Neural progenitor cell (in vitro differentiated cells): ENCODE data around the gene METTL8. TPM values are rescaled to one million over a fixed set of nuclear protein-coding genes. Genes with fewer than 3 reads are reported as not detected.
"Not testable (repeated sequence)": the region's sequence is repeated elsewhere in the genome, so short reads cannot be mapped to it uniquely, and the experiment has no call there.

Experiments used
- DNase-seq: peaks from one replicate; pipeline ENCODE4 v3.0.0-alpha.2; 2016; ENCODE audit warnings: low spot score
- H2AFZ ChIP-seq: fragments of 200-600 bp; sonication (generic); replicated peaks from 2 replicates; pipeline ENCODE4 v1.6.1; 2016; ENCODE audit warnings: antibody characterized with exemption
- H3F3A ChIP-seq: fragments of 200-600 bp; sonication (generic); 2 replicates; pipeline ENCODE4 v1.6.1; 2016; ENCODE audit warnings: antibody characterized with exemption, low read depth
- H3K27ac ChIP-seq: fragments of 200-600 bp; sonication (generic); 2 replicates; pipeline ENCODE4 v1.5.1; 2016; ENCODE audit warnings: mild to moderate bottlenecking
- H3K27me3 ChIP-seq: fragments of 200-600 bp; sonication (generic); 2 replicates; pipeline ENCODE4 v1.6.1; 2016; ENCODE audit warnings: mild to moderate bottlenecking, moderate library complexity
- H3K36me3 ChIP-seq: fragments of 200-600 bp; sonication (generic); 2 replicates; pipeline ENCODE4 v1.5.1; 2016
- H3K4me1 ChIP-seq: fragments of 200-600 bp; sonication (generic); 2 replicates; pipeline ENCODE4 v1.6.1; 2016; ENCODE audit warnings: mixed run types
- H3K4me2 ChIP-seq: fragments of 200-600 bp; sonication (generic); 2 replicates; pipeline ENCODE4 v1.6.1; 2016
- H3K4me3 ChIP-seq: fragments of 200-600 bp; sonication (generic); 2 replicates; pipeline ENCODE4 v1.5.1; 2016
- H3K79me2 ChIP-seq: fragments of 200-600 bp; sonication (generic); 2 replicates; pipeline ENCODE4 v1.6.1; 2016; ENCODE audit warnings: low read depth
- H3K9ac ChIP-seq: fragments of 200-600 bp; sonication (generic); 2 replicates; pipeline ENCODE4 v1.6.1; 2016
- H3K9me3 ChIP-seq: fragments of 200-600 bp; sonication (generic); 2 replicates; pipeline ENCODE4 v1.5.1; 2016; ENCODE audit warnings: low read depth
- H4K20me1 ChIP-seq: fragments of 200-600 bp; sonication (generic); 2 replicates; pipeline ENCODE4 v1.6.1; 2016; ENCODE audit warnings: low read depth
- H3K27ac Mint-ChIP-seq: 3 replicates; pipeline ENCODE4 v1.8.0; 2021; ENCODE audit warnings: mixed read lengths
- H3K27me3 Mint-ChIP-seq: 2 replicates; pipeline ENCODE4 v1.8.0; 2022; ENCODE audit warnings: low read depth, mild to moderate bottlenecking, inconsistent platforms, moderate library complexity, mixed read lengths; ENCODE audit not compliant: insufficient read depth
- H3K36me3 Mint-ChIP-seq: 3 replicates; pipeline ENCODE4 v1.8.0; 2021; ENCODE audit warnings: mixed read lengths
- H3K4me1 Mint-ChIP-seq: 3 replicates; pipeline ENCODE4 v1.8.0; 2021; ENCODE audit warnings: mixed read lengths
- H3K4me3 Mint-ChIP-seq: 3 replicates; pipeline ENCODE4 v1.8.0; 2021; ENCODE audit warnings: mild to moderate bottlenecking, moderate library complexity, mixed read lengths
- H3K9me3 Mint-ChIP-seq: 3 replicates; pipeline ENCODE4 v1.8.0; 2020; ENCODE audit warnings: mixed read lengths
- CTCF ChIP-seq: fragments of 200-600 bp; sonication (generic); IDR thresholded peaks from 2 replicates; pipeline ENCODE4 v1.5.1; 2017; ENCODE audit warnings: antibody characterized with exemption, mild to moderate bottlenecking
- EZH2 ChIP-seq: fragments of 200-600 bp; sonication (generic); IDR thresholded peaks from 2 replicates; pipeline ENCODE4 v1.6.1; 2017; ENCODE audit warnings: antibody characterized with exemption, mild to moderate bottlenecking, moderate library complexity
- EZH2phosphoT487 ChIP-seq: fragments of 200-600 bp; sonication (generic); IDR thresholded peaks from 2 replicates; pipeline ENCODE4 v1.6.1; 2017; ENCODE audit warnings: antibody characterized with exemption
- total RNA-seq: library from RNA; depleted of rRNA; stranded (reverse); fragments of >200 nt; gene quantifications from 2 replicates; pipeline ENCODE4 v1.2.3, GENCODE V29; 2015; ENCODE audit warnings: low replicate concordance

Gene METTL8
- total RNA-seq, 1 donor from 2014 or later = 29.2 TPM

- Mint-ChIP-seq H3K27ac (no peak overlapping the region), H3K27me3 (peaks cover 6% of the 10 kb centered on the region), H3K36me3 (peaks cover 10% of the 10 kb centered on the region), H3K9me3 (peaks cover 31% of the 10 kb centered on the region), H3K4me1 (peaks cover 1% of the 10 kb centered on the region), H3K4me3 (no peak overlapping the region)
- H3F3A ChIP-seq = no peaks in the 10 kb centered on the region
- no peak overlapping the region for H2AFZ ChIP-seq
- H4K20me1 ChIP-seq = no peaks in the 10 kb centered on the region
- H3K4me3 ChIP-seq = no peak overlapping the region
- H3K4me1 ChIP-seq = no peaks in the 10 kb centered on the region
- TF ChIP-seq EZH2 (no peak), EZH2phosphoT487 (no peak), CTCF (no peak)
- peaks cover 38% of the 10 kb centered on the region for H3K79me2 ChIP-seq
- no peaks in the 10 kb centered on the region for H3K27me3 ChIP-seq
- no peak for DNase-seq
- no peak overlapping the region for H3K27ac ChIP-seq
- H3K4me2 ChIP-seq = no peak overlapping the region
- no peaks in the 10 kb centered on the region for H3K36me3 ChIP-seq
- H3K9ac ChIP-seq = no peak overlapping the region
- H3K9me3 ChIP-seq = no peaks in the 10 kb centered on the region
Measured at GRCh38 chr2:171420728-171421563, 12.8 kb downstream of the METTL8 start.

- H3K27ac ChIP-seq = no peak overlapping the region
- peaks cover 3% of the 10 kb centered on the region for H3K36me3 Mint-ChIP-seq
- H3F3A ChIP-seq = peaks cover 3% of the 10 kb centered on the region
- peaks cover 5% of the 10 kb centered on the region for H3K4me1 Mint-ChIP-seq
- no peak overlapping the region for H3K27ac Mint-ChIP-seq
- no peaks in the 10 kb centered on the region for H3K36me3 ChIP-seq
- H3K9me3 ChIP-seq = no peaks in the 10 kb centered on the region
- peaks cover 33% of the 10 kb centered on the region for H3K79me2 ChIP-seq
- H3K4me2 ChIP-seq = no peak overlapping the region
- no peak overlapping the region for H3K4me3 ChIP-seq
- H3K4me3 Mint-ChIP-seq = no peak overlapping the region
- H3K9me3 Mint-ChIP-seq = peaks cover 17% of the 10 kb centered on the region
- no peaks in the 10 kb centered on the region for H3K4me1 ChIP-seq
- H3K27me3 ChIP-seq = no peaks in the 10 kb centered on the region
- TF ChIP-seq CTCF = no peak
- TF ChIP-seq EZH2phosphoT487 = no peak
- TF ChIP-seq EZH2 = no peak
- no peaks in the 10 kb centered on the region for H4K20me1 ChIP-seq
- no peak overlapping the region for H3K9ac ChIP-seq
- H3K27me3 Mint-ChIP-seq = peaks cover 2% of the 10 kb centered on the region
- H2AFZ ChIP-seq = no peak overlapping the region
- no peak for DNase-seq
Measured at GRCh38 chr2:171419333-171419732, 14.5 kb downstream of the METTL8 start.

GRCh38 chr2:171416009-171416926 lies 17.5 kb downstream of the METTL8 start:
- no peak overlapping the region for H3K9ac ChIP-seq
- H3K36me3 ChIP-seq = no peaks in the 10 kb centered on the region
- no peak overlapping the region for H3K27ac Mint-ChIP-seq
- no peak overlapping the region for H3K27ac ChIP-seq
- peaks cover 2% of the 10 kb centered on the region for H3K27me3 Mint-ChIP-seq
- no peaks in the 10 kb centered on the region for H3K36me3 Mint-ChIP-seq
- H3F3A ChIP-seq = peaks cover 3% of the 10 kb centered on the region
- no peak overlapping the region for H3K4me3 ChIP-seq
- TF ChIP-seq EZH2phosphoT487 = no peak
- peak; percentile 89 for TF ChIP-seq CTCF
- no peak for TF ChIP-seq EZH2
- no peaks in the 10 kb centered on the region for H3K9me3 Mint-ChIP-seq
- peaks cover 28% of the 10 kb centered on the region for H3K79me2 ChIP-seq
- no peaks in the 10 kb centered on the region for H3K4me1 ChIP-seq
- no peaks in the 10 kb centered on the region for H4K20me1 ChIP-seq
- DNase-seq = peak; percentile 88
- H3K9me3 ChIP-seq = no peaks in the 10 kb centered on the region
- no peak overlapping the region for H3K4me2 ChIP-seq
- no peaks in the 10 kb centered on the region for H3K27me3 ChIP-seq
- no peak overlapping the region for H2AFZ ChIP-seq
- peaks cover 5% of the 10 kb centered on the region for H3K4me1 Mint-ChIP-seq
- H3K4me3 Mint-ChIP-seq = no peak overlapping the region

GRCh38 chr2:171414645-171415044 lies 19.1 kb downstream of the METTL8 start:
- not testable (repeated sequence) for H3K4me2 ChIP-seq, H3K9me3 ChIP-seq, H3F3A ChIP-seq, H3K27me3 ChIP-seq, H3K27ac ChIP-seq, H3K4me1 ChIP-seq, H2AFZ ChIP-seq, H3K27ac Mint-ChIP-seq, H4K20me1 ChIP-seq, H3K27me3 Mint-ChIP-seq, H3K36me3 ChIP-seq, DNase-seq, H3K9me3 Mint-ChIP-seq, H3K4me3 Mint-ChIP-seq, H3K9ac ChIP-seq, H3K36me3 Mint-ChIP-seq, H3K4me3 ChIP-seq
- peaks cover 28% of the 10 kb centered on the region for H3K79me2 ChIP-seq
- peaks cover 13% of the 10 kb centered on the region for H3K4me1 Mint-ChIP-seq
